ENCODE measurements around the gene CDC42SE2. TPM values are rescaled to one million over a fixed set of nuclear protein-coding genes. Genes with fewer than 3 reads are reported as not detected.

CDC42SE2 gene
- total RNA-seq, 1 donor from 2014 or later = 24.1 TPM

DNA sequence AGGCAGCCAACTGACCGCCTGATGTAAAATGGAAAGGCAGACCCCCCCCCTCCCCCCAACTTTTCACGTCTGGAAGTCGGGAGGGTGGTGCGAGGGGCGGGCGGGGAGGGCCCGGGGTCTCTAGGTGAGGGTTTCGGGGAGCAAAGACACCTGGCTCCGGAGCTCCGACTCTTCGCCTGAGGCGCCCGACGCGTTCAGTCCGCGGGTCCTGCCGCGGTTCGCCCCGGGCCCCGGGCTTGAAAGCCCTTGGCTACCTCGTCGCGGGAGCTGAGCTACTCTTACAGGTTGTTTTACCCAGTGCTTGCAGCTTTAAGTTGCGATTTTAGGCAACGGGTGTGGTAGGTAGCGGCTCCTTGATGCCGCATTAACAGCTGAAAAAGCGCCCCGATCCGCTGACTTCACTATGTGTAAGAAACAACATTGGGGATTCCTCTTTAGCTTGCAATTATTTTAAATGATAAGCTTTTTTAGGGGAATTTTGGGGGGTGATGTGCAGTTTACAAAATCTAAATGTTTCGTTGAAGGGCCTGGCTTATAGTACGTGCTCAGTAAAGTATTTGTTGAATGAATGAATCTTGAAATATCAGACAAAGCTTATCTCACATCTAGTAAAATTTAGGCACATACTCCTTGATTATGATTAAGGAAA, 722 bp downstream of the CDC42SE2 start:
- no peak for DNase-seq (ENCODE audit: low read depth)
- H3K27me3 ChIP-seq (ENCODE audit: insufficient read depth, low read length) = no peaks in the 10 kb centered on the region
- H3K4me3 ChIP-seq (ENCODE audit: insufficient read depth, low read depth, low read length) = peak overlapping the region; percentile 91
- Mint-ChIP-seq H3K9me3 (ENCODE audit: unreplicated experiment) (no peaks in the 10 kb centered on the region), H3K36me3 (ENCODE audit: low read depth, unreplicated experiment) (no peaks in the 10 kb centered on the region), H3K4me3 (ENCODE audit: unreplicated experiment) (peak overlapping the region; percentile 96), H3K27ac (ENCODE audit: unreplicated experiment) (peak overlapping the region; percentile 71), H3K4me1 (ENCODE audit: low read depth, unreplicated experiment) (peaks cover 7% of the 10 kb centered on the region), H3K27me3 (ENCODE audit: low read depth, unreplicated experiment) (no peaks in the 10 kb centered on the region)
- H4K20me1 ChIP-seq (ENCODE audit: insufficient read depth, low read length) = peaks cover 12% of the 10 kb centered on the region
- peak overlapping the region; percentile 88 for H3K4me2 ChIP-seq (ENCODE audit: low read length)
- TF ChIP-seq, protein P1, sequence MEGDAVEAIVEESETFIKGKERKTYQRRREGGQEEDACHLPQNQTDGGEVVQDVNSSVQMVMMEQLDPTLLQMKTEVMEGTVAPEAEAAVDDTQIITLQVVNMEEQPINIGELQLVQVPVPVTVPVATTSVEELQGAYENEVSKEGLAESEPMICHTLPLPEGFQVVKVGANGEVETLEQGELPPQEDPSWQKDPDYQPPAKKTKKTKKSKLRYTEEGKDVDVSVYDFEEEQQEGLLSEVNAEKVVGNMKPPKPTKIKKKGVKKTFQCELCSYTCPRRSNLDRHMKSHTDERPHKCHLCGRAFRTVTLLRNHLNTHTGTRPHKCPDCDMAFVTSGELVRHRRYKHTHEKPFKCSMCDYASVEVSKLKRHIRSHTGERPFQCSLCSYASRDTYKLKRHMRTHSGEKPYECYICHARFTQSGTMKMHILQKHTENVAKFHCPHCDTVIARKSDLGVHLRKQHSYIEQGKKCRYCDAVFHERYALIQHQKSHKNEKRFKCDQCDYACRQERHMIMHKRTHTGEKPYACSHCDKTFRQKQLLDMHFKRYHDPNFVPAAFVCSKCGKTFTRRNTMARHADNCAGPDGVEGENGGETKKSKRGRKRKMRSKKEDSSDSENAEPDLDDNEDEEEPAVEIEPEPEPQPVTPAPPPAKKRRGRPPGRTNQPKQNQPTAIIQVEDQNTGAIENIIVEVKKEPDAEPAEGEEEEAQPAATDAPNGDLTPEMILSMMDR (IDR thresholded peaks at IDR 0.05; ENCODE audit: insufficient read depth, low read depth, low read length) = no peak
- no peak for TF ChIP-seq EZH2 (IDR thresholded peaks at IDR 0.05; ENCODE audit: insufficient read depth, low read length)
- peaks cover 8% of the 10 kb centered on the region for H3K4me1 ChIP-seq (ENCODE audit: insufficient read depth, low read length)
- peak overlapping the region; percentile 96 for H2AFZ ChIP-seq (ENCODE audit: low read depth, low read length)
- H3K9me3 ChIP-seq (ENCODE audit: insufficient read depth, low read depth, low read length) = no peaks in the 10 kb centered on the region
- peak overlapping the region; percentile 90 for H3K27ac ChIP-seq (ENCODE audit: low read depth, low read length)
- H3K9ac ChIP-seq (ENCODE audit: low read length) = peak overlapping the region; percentile 96
- H3K36me3 ChIP-seq (ENCODE audit: insufficient read depth, low read length) = no peaks in the 10 kb centered on the region
- no peak for FAIRE-seq
- H3K79me2 ChIP-seq (ENCODE audit: insufficient read depth, low read length) = peaks cover 54% of the 10 kb centered on the region

DNA sequence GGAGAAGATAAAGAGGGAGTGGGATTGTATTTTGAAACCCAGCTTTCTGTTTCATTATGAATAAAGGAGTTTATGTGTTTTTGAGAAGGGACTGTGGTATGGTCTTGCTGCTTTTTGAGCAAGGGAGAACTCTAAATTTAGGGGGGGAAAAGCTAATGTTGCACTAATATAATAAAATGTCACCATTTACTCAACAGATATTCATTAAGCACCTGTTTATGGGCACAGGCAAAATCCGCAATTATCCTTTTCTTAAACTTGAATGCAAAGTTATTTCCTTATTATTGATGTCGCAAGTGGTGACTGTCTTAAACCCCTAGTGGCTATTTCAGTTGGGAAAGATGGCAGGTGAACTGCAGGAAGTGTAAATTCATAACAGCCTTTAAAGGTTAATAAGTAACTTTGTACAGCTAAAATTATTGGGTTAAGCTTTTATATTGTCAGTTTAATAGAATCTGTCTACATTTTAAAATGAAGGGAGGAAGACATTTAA, 1.5 kb downstream of the CDC42SE2 start:
- H3K36me3 ChIP-seq (ENCODE audit: insufficient read depth, low read length) = no peaks in the 10 kb centered on the region
- H3K4me3 Mint-ChIP-seq (ENCODE audit: unreplicated experiment) = peak overlapping the region; percentile 96
- no peak overlapping the region for H3K27ac ChIP-seq (ENCODE audit: low read depth, low read length)
- H3K9ac ChIP-seq (ENCODE audit: low read length) = peak overlapping the region; percentile 96
- H3K79me2 ChIP-seq (ENCODE audit: insufficient read depth, low read length) = peaks cover 62% of the 10 kb centered on the region
- no peaks in the 10 kb centered on the region for H3K27me3 ChIP-seq (ENCODE audit: insufficient read depth, low read length)
- FAIRE-seq (no peak), DNase-seq (ENCODE audit: low read depth) (no peak)
- H4K20me1 ChIP-seq (ENCODE audit: insufficient read depth, low read length) = peaks cover 14% of the 10 kb centered on the region
- peak overlapping the region; percentile 91 for H3K4me3 ChIP-seq (ENCODE audit: insufficient read depth, low read depth, low read length)
- H3K9me3 Mint-ChIP-seq (ENCODE audit: unreplicated experiment) = no peaks in the 10 kb centered on the region
- peaks cover 8% of the 10 kb centered on the region for H3K4me1 ChIP-seq (ENCODE audit: insufficient read depth, low read length)
- H3K27ac Mint-ChIP-seq (ENCODE audit: unreplicated experiment) = peak overlapping the region; percentile 71
- peak overlapping the region; percentile 88 for H3K4me2 ChIP-seq (ENCODE audit: low read length)
- H3K9me3 ChIP-seq (ENCODE audit: insufficient read depth, low read depth, low read length) = no peaks in the 10 kb centered on the region
- TF ChIP-seq, protein P1 (IDR thresholded peaks at IDR 0.05; ENCODE audit: insufficient read depth, low read depth, low read length) = peak; percentile 40
- TF ChIP-seq EZH2 (IDR thresholded peaks at IDR 0.05; ENCODE audit: insufficient read depth, low read length) = no peak
- H3K36me3 Mint-ChIP-seq (ENCODE audit: low read depth, unreplicated experiment) = no peaks in the 10 kb centered on the region
- H2AFZ ChIP-seq (ENCODE audit: low read depth, low read length) = no peak overlapping the region
- peaks cover 7% of the 10 kb centered on the region for H3K4me1 Mint-ChIP-seq (ENCODE audit: low read depth, unreplicated experiment)
- H3K27me3 Mint-ChIP-seq (ENCODE audit: low read depth, unreplicated experiment) = no peaks in the 10 kb centered on the region
